Ovary (tissue), 9 donors: ENCODE measurements around the gene USH1G. TPM values are rescaled to one million over a fixed set of nuclear protein-coding genes. Genes with fewer than 3 reads are reported as not detected.

ENCODE experiments used
- DNase-seq, 5 donors: peaks; one replicate each; pipeline ENCODE4 v3.0.0-alpha.2; 2019 to 2020
- H3K27ac ChIP-seq, 2 donors: fragments of 200-600 bp; one replicate each; pipeline versions ENCODE4 v1.5.1 to v1.8.0; 2019 to 2022
- H3K27me3 ChIP-seq: fragments of 200-600 bp; one replicate; pipeline ENCODE4 v1.8.0; 2022
- H3K36me3 ChIP-seq: fragments of 200-600 bp; sonication (generic); one replicate; pipeline ENCODE4 v1.5.1; 2019
- H3K4me1 ChIP-seq: one replicate; pipeline ENCODE4 v1.8.1; 2013; ENCODE audit warnings: mild to moderate bottlenecking, moderate library complexity; ENCODE audit not compliant: insufficient read depth
- H3K4me3 ChIP-seq: fragments of 200-600 bp; sonication (generic); one replicate; pipeline ENCODE4 v1.5.1; 2017
- H3K9me3 ChIP-seq, 2 donors: fragments of 200-600 bp in 1 of 2; sonication (generic) in 1 of 2; one replicate each; pipeline versions ENCODE4 v1.5.1 to v1.8.1; 2013 to 2019; ENCODE audit warnings: mild to moderate bottlenecking in 1 of 2, moderate library complexity in 1 of 2
- EP300 ChIP-seq: sonication (generic); formaldehyde crosslinking; IDR thresholded peaks from one replicate; pipeline ENCODE4 v1.6.1; 2017; ENCODE audit warnings: antibody characterized with exemption
- POLR2A ChIP-seq: fragments of 450-650 bp; IDR thresholded peaks from one replicate; pipeline ENCODE4 v1.6.1; 2017; ENCODE audit warnings: antibody characterized with exemption, mild to moderate bottlenecking, moderate library complexity
- WGBS, 3 donors: extraction: QIAGEN DNeasy Blood & Tissue Kit in 1 of 3; methylation state at CpG; one replicate each; pipeline versions ENCODE4 v1.1.5 to v1.1.7; 2013 to 2017; 5-methylcytosine and 5-hydroxymethylcytosine counted together
- intact Hi-C, 4 donors: fragments of 100-400 bp; cut with DNase I; formaldehyde crosslinking; loops; one replicate each; pipeline versions ENCODE4 v1.11.0 to v1.15.1; 2022 to 2023
- polyA plus RNA-seq, 2 donors: library from polyadenylated mRNA; stranded (reverse); fragments of 200-250 nt in 1 of 2; fragments of 350-450 nt in 1 of 2; fragmentation: Illumina TruSeq in 1 of 2; extraction: RNeasy Lipid Tissue Mini Kit (QIAGEN cat#74804) in 1 of 2; gene quantifications; one replicate each; pipeline ENCODE4 v1.2.3, GENCODE V29; 2013 to 2014
- total RNA-seq, 7 donors: library from RNA; depleted of rRNA in 2 of 7; stranded (reverse); fragments of >200 nt in 2 of 7; fragmentation: NEBNext Ultra II Directional in 3 of 7; extraction: Animal tissue kit (Norgen Biotek cat#: 25700) in 3 of 7; gene quantifications; one replicate each; pipeline versions ENCODE4 v1.1.0 to v1.2.4, GENCODE V29; 2016 to 2023
- TF ChIP-seq, protein P1 (sequence below), 3 donors: fragments of 450-650 bp in 2 of 3; fragments of 200-600 bp in 1 of 3; IDR thresholded peaks; one replicate each; pipeline versions ENCODE4 v1.5.1 to v1.8.0; 2016 to 2022; ENCODE audit warnings: antibody characterized with exemption in 3 of 3, mild to moderate bottlenecking in 1 of 3
- donor health status: DM: no; HTN: no; CAD: no; lungs with moderate emphysema.
- donor health status: DM: no; HTN: no; CAD: no.
- donor health status: Bipolar disorder and iron deficiency.
- donor health status: DM: yes; HTN: yes; CAD: no.
- donor health status: DM: no; HTN: no; CAD: no.
- donor health status: DM: yes; HTN: yes; CAD: no.

Gene USH1G
- total and polyA plus RNA-seq, 9 donors: 0.08 to 1.4 (median 0.61) TPM

- H3K36me3 ChIP-seq: no peaks in the 10 kb centered on the region
- TF ChIP-seq EP300 (no peak), POLR2A (no peak)
- TF ChIP-seq, protein P1, sequence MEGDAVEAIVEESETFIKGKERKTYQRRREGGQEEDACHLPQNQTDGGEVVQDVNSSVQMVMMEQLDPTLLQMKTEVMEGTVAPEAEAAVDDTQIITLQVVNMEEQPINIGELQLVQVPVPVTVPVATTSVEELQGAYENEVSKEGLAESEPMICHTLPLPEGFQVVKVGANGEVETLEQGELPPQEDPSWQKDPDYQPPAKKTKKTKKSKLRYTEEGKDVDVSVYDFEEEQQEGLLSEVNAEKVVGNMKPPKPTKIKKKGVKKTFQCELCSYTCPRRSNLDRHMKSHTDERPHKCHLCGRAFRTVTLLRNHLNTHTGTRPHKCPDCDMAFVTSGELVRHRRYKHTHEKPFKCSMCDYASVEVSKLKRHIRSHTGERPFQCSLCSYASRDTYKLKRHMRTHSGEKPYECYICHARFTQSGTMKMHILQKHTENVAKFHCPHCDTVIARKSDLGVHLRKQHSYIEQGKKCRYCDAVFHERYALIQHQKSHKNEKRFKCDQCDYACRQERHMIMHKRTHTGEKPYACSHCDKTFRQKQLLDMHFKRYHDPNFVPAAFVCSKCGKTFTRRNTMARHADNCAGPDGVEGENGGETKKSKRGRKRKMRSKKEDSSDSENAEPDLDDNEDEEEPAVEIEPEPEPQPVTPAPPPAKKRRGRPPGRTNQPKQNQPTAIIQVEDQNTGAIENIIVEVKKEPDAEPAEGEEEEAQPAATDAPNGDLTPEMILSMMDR (IDR thresholded peaks at IDR 0.05): no peak
- H3K4me1 ChIP-seq: no peaks in the 10 kb centered on the region
- H3K4me3 ChIP-seq: no peak overlapping the region
- no peak for DNase-seq
- intact Hi-C loops: no loop called here
- peaks cover 5% of the 10 kb centered on the region for H3K27me3 ChIP-seq
- H3K27ac ChIP-seq: no peak overlapping the region
- H3K9me3 ChIP-seq: no peaks in the 10 kb centered on the region
- 66 to 71% (median 66%) methylated on average over 3 of the region's 3 CpGs for WGBS, 3 donors
Measured at GRCh38 chr17:74935048-74935447, 12.0 kb upstream of the USH1G start.

DNA sequence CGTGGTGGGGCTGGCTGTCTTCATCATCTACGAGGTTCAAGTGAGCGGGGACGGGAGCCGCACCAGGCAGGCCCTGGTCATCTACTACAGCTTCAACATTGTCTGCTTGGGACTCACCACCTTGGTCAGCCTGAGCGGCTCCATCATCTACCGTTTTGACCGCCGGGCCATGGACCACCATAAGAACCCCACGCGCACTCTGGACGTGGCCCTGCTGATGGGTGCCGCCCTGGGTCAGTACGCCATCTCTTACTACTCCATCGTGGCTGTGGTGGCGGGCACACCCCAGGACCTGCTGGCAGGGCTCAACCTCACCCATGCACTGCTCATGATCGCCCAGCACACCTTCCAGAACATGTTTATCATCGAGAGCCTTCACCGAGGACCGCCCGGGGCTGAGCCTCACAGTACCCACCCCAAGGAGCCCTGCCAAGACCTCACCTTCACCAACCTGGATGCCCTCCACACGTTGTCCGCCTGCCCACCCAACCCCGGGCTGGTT, 7.5 kb upstream of the USH1G start:
- Histone ChIP-seq H3K4me3 (no peak overlapping the region), H3K9me3 (no peaks in the 10 kb centered on the region), H3K27ac (no peak overlapping the region), H3K4me1 (no peaks in the 10 kb centered on the region), H3K27me3 (peaks cover 5% of the 10 kb centered on the region), H3K36me3 (no peaks in the 10 kb centered on the region)
- no peak for DNase-seq
- TF ChIP-seq EP300 (no peak), POLR2A (no peak)
- TF ChIP-seq, protein P1 (IDR thresholded peaks at IDR 0.05): no peak
- intact Hi-C loops: no loop called here
- WGBS, 3 donors: 88 to 94% (median 90%) methylated on average over 23 to 24 of the region's 24 CpGs

DNA sequence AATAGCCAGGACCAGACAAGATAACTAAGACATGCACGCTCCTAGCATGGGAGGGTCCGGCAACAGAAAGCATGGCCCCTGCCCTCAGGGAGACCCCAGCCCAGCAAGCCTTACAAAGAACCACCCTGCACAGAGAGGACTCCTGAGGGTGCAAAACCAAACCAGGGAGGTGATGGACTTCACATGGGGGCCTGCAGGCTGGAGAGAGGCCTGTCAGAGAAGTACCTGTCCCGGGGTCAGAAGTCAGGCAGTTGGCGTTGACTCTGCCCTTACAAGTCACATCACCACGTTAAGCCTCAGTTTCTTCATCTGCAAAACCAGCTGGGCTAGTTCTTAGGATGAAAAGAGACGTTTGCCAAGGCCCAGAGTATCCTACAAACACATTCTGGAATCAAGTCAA, 5.7 kb upstream of the USH1G start:
- WGBS, 3 donors: 69 to 73% (median 70%) methylated on average over 6 of the region's 6 CpGs

DNA sequence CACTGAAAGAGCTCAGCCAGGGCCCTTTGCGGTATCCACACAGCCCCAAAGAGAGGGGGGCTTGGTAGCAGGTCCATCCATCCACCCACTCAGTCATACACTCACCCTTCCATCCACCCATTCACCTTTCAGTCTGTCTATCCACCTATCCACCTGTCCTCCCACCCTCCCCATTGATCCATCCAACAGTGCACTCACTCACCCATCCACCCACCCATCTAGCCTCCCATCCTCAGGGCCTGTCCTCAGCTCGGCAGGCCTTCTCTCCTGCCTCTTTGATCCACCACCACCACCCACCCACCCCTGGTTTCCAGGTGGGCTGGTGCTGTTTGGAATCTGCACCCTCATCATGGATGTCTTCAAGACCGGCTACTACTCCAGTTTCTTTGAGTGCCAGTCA, 2.2 kb upstream of the USH1G start:
- DNase-seq: no peak
- H3K27ac ChIP-seq: no peak overlapping the region
- no peaks in the 10 kb centered on the region for H3K9me3 ChIP-seq
- H3K27me3 ChIP-seq: peaks cover 4% of the 10 kb centered on the region
- no peak for TF ChIP-seq EP300
- TF ChIP-seq POLR2A: no peak
- TF ChIP-seq, protein P1 (IDR thresholded peaks at IDR 0.05): no peak
- no peak overlapping the region for H3K4me3 ChIP-seq
- WGBS, 3 donors: 62 to 73% (median 67%) methylated on average over 3 of the region's 3 CpGs
- H3K4me1 ChIP-seq: peaks cover 6% of the 10 kb centered on the region
- intact Hi-C loops: no loop called here
- no peaks in the 10 kb centered on the region for H3K36me3 ChIP-seq

More for the DNA sequence above, 5.7 kb upstream of the USH1G start:
- TF ChIP-seq POLR2A: no peak
- no peak for TF ChIP-seq EP300
- TF ChIP-seq, protein P1 (IDR thresholded peaks at IDR 0.05): no peak
- no peaks in the 10 kb centered on the region for H3K4me1 ChIP-seq
- DNase-seq: no peak
- no peak overlapping the region for H3K4me3 ChIP-seq
- intact Hi-C loops: no loop called here
- H3K36me3 ChIP-seq: no peaks in the 10 kb centered on the region
- H3K27me3 ChIP-seq: peaks cover 4% of the 10 kb centered on the region
- no peaks in the 10 kb centered on the region for H3K9me3 ChIP-seq
- no peak overlapping the region for H3K27ac ChIP-seq
